Kidney epithelial cell (primary cell): ENCODE data around the gene NTMT1. TPM values are rescaled to one million over a fixed set of nuclear protein-coding genes. Genes with fewer than 3 reads are reported as not detected.

Experiments
- DNase-seq: peaks from one replicate; pipeline ENCODE4 v3.0.0-alpha.2; 2010; ENCODE audit warnings: low read depth
- H3K27me3 ChIP-seq: 2 replicates; pipeline ENCODE4 v1.6.0; 2011; ENCODE audit warnings: low read length; ENCODE audit not compliant: control insufficient read depth, insufficient read depth
- H3K36me3 ChIP-seq: 2 replicates; pipeline ENCODE4 v1.5.1; 2011; ENCODE audit warnings: low read length; ENCODE audit not compliant: control insufficient read depth, insufficient read depth
- H3K4me3 ChIP-seq: 2 replicates; pipeline ENCODE4 v1.5.1; 2011; ENCODE audit warnings: low read depth, mild to moderate bottlenecking, control low read depth, low read length
- CTCF ChIP-seq: IDR thresholded peaks from 2 replicates; pipeline ENCODE4 v1.5.1; 2011; ENCODE audit warnings: mild to moderate bottlenecking, moderate library complexity, low read length, control low read depth, inconsistent platforms; ENCODE audit not compliant: insufficient read depth, poor library complexity, severe bottlenecking
- total RNA-seq: library from RNA; depleted of rRNA; stranded (reverse); fragments of >200 nt; gene quantifications from 2 replicates; pipeline ENCODE4 v1.2.3, GENCODE V29; 2015

NTMT1 gene
- total RNA-seq, 1 donor from 2014 or later, result 52.6 TPM

GRCh38 chr9:129649726-129650679, 24.0 kb downstream of the NTMT1 start:
- DNase-seq, result no peak
- H3K4me3 ChIP-seq, result no peak overlapping the region
- no peak for TF ChIP-seq CTCF
- H3K27me3 ChIP-seq, result peaks cover 3% of the 10 kb centered on the region
- no peaks in the 10 kb centered on the region for H3K36me3 ChIP-seq

- no peaks in the 10 kb centered on the region for H3K36me3 ChIP-seq
- H3K27me3 ChIP-seq, result peaks cover 3% of the 10 kb centered on the region
- TF ChIP-seq CTCF, result no peak
- DNase-seq, result no peak
- H3K4me3 ChIP-seq, result no peak overlapping the region
These were observed 24.8 kb downstream of the NTMT1 start for GRCh38 chr9:129650680-129651235.

GRCh38 chr9:129653823-129654553, 28.0 kb downstream of the NTMT1 start:
- no peak for TF ChIP-seq CTCF
- Histone ChIP-seq H3K4me3 (no peak overlapping the region), H3K27me3 (peaks cover 3% of the 10 kb centered on the region), H3K36me3 (no peaks in the 10 kb centered on the region)
- DNase-seq, result no peak

DNA sequence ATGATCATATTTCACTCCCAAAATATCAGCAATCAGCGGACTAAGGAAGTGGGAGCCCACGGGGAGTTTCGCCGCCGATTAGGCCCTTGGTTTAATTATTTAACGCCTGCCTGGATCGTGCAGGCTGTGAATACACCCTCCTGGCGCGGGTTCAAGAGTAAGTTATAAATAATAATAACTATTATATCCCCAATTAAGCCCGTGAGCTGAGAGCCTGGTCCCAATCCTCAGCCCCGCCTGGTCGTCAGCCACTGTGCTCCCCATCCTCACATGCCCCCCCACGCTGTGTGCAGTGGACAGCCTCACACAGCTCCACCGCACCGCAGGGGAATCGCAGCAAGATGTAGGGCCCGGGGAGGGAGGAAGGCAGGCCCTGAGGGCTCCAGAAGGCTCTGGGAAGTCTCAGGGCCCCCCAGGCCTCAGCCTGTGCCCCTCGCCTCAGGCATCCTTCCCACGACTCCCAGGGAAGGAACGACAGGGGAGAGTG, 28.6 kb downstream of the NTMT1 start:
- Histone ChIP-seq H3K4me3 (no peak overlapping the region), H3K36me3 (no peaks in the 10 kb centered on the region), H3K27me3 (peaks cover 3% of the 10 kb centered on the region)
- TF ChIP-seq CTCF, result no peak
- DNase-seq, result no peak

GRCh38 chr9:129655154-129655553, 29.2 kb downstream of the NTMT1 start:
- Histone ChIP-seq H3K4me3 (no peak overlapping the region), H3K27me3 (peaks cover 3% of the 10 kb centered on the region), H3K36me3 (no peaks in the 10 kb centered on the region)
- DNase-seq, result no peak
- no peak for TF ChIP-seq CTCF
